Osteocyte (in vitro differentiated cells): ENCODE data around the gene KCNN4. TPM values are rescaled to one million over a fixed set of nuclear protein-coding genes. Genes with fewer than 3 reads are reported as not detected.
A peak's percentile ranks its signal among the peaks of the same experiment; 100 is the strongest.
"Not testable (repeated sequence)": the region's sequence is repeated elsewhere in the genome, so short reads cannot be mapped to it uniquely, and the experiment has no call there.

Experiments used
- DNase-seq: peaks from one replicate; pipeline ENCODE4 v3.0.0; 2021; ENCODE audit warnings: mixed read lengths; ENCODE audit not compliant: unreplicated experiment; ENCODE audit errors: extremely low spot score
- H3K27ac Mint-ChIP-seq: one replicate; pipeline ENCODE4 v1.8.0; 2021; ENCODE audit warnings: mild to moderate bottlenecking, mixed read lengths; ENCODE audit not compliant: unreplicated experiment
- H3K27me3 Mint-ChIP-seq: one replicate; pipeline ENCODE4 v1.8.0; 2021; ENCODE audit warnings: mixed read lengths; ENCODE audit not compliant: unreplicated experiment
- H3K36me3 Mint-ChIP-seq: one replicate; pipeline ENCODE4 v1.8.0; 2021; ENCODE audit warnings: mixed read lengths; ENCODE audit not compliant: unreplicated experiment
- H3K4me1 Mint-ChIP-seq: one replicate; pipeline ENCODE4 v1.8.0; 2021; ENCODE audit warnings: mixed read lengths; ENCODE audit not compliant: unreplicated experiment
- H3K4me3 Mint-ChIP-seq: one replicate; pipeline ENCODE4 v1.8.0; 2021; ENCODE audit warnings: mild to moderate bottlenecking, moderate library complexity, mixed read lengths; ENCODE audit not compliant: unreplicated experiment
- H3K9me3 Mint-ChIP-seq: one replicate; pipeline ENCODE4 v1.8.0; 2021; ENCODE audit warnings: mixed read lengths; ENCODE audit not compliant: unreplicated experiment
- CTCF ChIP-seq: fragments of 200-600 bp; sonication (generic); IDR thresholded peaks from 2 replicates; pipeline ENCODE4 v1.5.0; 2021; ENCODE audit warnings: antibody characterized with exemption, mild to moderate bottlenecking, moderate library complexity
- total RNA-seq: library from RNA; stranded (reverse); gene quantifications from 2 replicates; pipeline ENCODE4 v1.2.1, GENCODE V29; 2021

Gene KCNN4
- total RNA-seq, 1 donor from 2014 or later = 0.64 TPM

DNA sequence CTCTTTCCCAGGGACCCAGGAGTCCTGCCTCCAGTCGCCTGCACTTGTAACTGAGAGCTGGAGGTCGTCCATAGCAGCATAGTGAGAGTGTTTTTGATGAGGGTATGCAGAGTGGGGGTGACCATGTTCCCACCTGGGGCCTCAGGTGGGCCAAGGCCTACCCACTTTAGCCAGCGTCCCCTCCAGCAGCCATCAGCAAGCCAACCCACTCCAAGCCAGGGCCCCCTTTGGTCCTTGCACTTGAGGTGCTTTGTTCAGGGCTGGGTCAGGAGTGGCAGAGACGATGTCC is 14.1 kb downstream of the KCNN4 start:
- H3K4me1 Mint-ChIP-seq = peaks cover 35% of the 10 kb centered on the region

GRCh38 chr19:43765109-43765876 is 15.5 kb downstream of the KCNN4 start:
- H3K27me3 Mint-ChIP-seq = no peaks in the 10 kb centered on the region
- no peaks in the 10 kb centered on the region for H3K36me3 Mint-ChIP-seq
- H3K9me3 Mint-ChIP-seq = no peaks in the 10 kb centered on the region
- H3K4me1 Mint-ChIP-seq = peaks cover 43% of the 10 kb centered on the region
- H3K27ac Mint-ChIP-seq = peak overlapping the region; percentile 91
- H3K4me3 Mint-ChIP-seq = no peak overlapping the region
- DNase-seq = peak; percentile 87
- no peak for TF ChIP-seq CTCF

More for the DNA sequence above, 14.1 kb downstream of the KCNN4 start:
- Mint-ChIP-seq H3K9me3 (no peaks in the 10 kb centered on the region), H3K27me3 (no peaks in the 10 kb centered on the region), H3K27ac (peak overlapping the region; percentile 31), H3K4me3 (no peak overlapping the region), H3K36me3 (no peaks in the 10 kb centered on the region)
- TF ChIP-seq CTCF = no peak
- no peak for DNase-seq

GRCh38 chr19:43764684-43765083 is 16.1 kb downstream of the KCNN4 start:
- not testable (repeated sequence) for DNase-seq, H3K27me3 Mint-ChIP-seq, H3K36me3 Mint-ChIP-seq, H3K4me3 Mint-ChIP-seq, H3K9me3 Mint-ChIP-seq
- Mint-ChIP-seq H3K27ac (peak overlapping the region; percentile 91), H3K4me1 (peaks cover 45% of the 10 kb centered on the region)

- no peaks in the 10 kb centered on the region for H3K27me3 Mint-ChIP-seq
- peaks cover 55% of the 10 kb centered on the region for H3K4me1 Mint-ChIP-seq
- no peaks in the 10 kb centered on the region for H3K9me3 Mint-ChIP-seq
- no peak for DNase-seq
- TF ChIP-seq CTCF = no peak
- no peaks in the 10 kb centered on the region for H3K36me3 Mint-ChIP-seq
- H3K27ac Mint-ChIP-seq = peak overlapping the region; percentile 69
- no peak overlapping the region for H3K4me3 Mint-ChIP-seq
These were observed 17.3 kb downstream of the KCNN4 start for GRCh38 chr19:43763473-43763939.

GRCh38 chr19:43762814-43763213 is 18.0 kb downstream of the KCNN4 start:
- TF ChIP-seq CTCF = no peak
- H3K4me1 Mint-ChIP-seq = peaks cover 60% of the 10 kb centered on the region
- no peak overlapping the region for H3K4me3 Mint-ChIP-seq
- no peaks in the 10 kb centered on the region for H3K27me3 Mint-ChIP-seq
- H3K9me3 Mint-ChIP-seq = no peaks in the 10 kb centered on the region
- H3K36me3 Mint-ChIP-seq = no peaks in the 10 kb centered on the region
- H3K27ac Mint-ChIP-seq = no peak overlapping the region
- no peak for DNase-seq
